GM12878 (cell line): ENCODE measurements around the gene NAP1L4. TPM values are rescaled to one million over a fixed set of nuclear protein-coding genes. Genes with fewer than 3 reads are reported as not detected.
"Not testable (repeated sequence)": the region's sequence is repeated elsewhere in the genome, so short reads cannot be mapped to it uniquely, and the experiment has no call there.

ENCODE experiments used
- ATAC-seq: fragments of 200-7000 bp; cut with Tn5 transposase; 3 replicates; pipeline ENCODE4 v1.9.1; 2020; ENCODE audit warnings: mild to moderate bottlenecking, moderate library complexity
- BruUV-seq: library from RNA; stranded (reverse); fragments of 400-500 nt; replicated peaks from 2 replicates; lab custom pipeline; 2021; lab: Mats Ljungman, UMichigan
- CTCF ChIA-PET: fragments of 300-600 bp; sonication (Branson Sonifier 250); formaldehyde crosslinking; extraction: SDS; loops from one replicate; lab custom pipeline; 2021; ENCODE audit warnings: inconsistent platforms; lab: Yijun Ruan, JAX
- POLR2A ChIA-PET: fragments of 350-600 bp; formaldehyde crosslinking; extraction: SDS; loops from one replicate; lab custom pipeline; 2021; ENCODE audit warnings: inconsistent platforms; lab: Charles Lee
- RAD21 ChIA-PET: fragments of 300-600 bp; sonication (Branson Sonifier 250); formaldehyde crosslinking; loops from one replicate; lab custom pipeline; 2023; ENCODE audit warnings: antibody characterized with exemption; ENCODE audit not compliant: unreplicated experiment; lab: Charles Lee
- SMC1A ChIA-PET: fragments of 300-600 bp; sonication (Branson Sonifier 250); formaldehyde crosslinking; loops from one replicate; lab custom pipeline; 2023; ENCODE audit not compliant: unreplicated experiment, uncharacterized antibody; lab: Charles Lee
- DNase-seq: peaks from one replicate; pipeline ENCODE4 v3.0.0-alpha.2; 2011; ENCODE audit warnings: low read depth, low spot score
- FAIRE-seq: peaks from 3 replicates; lab custom pipeline; 2011; peaks lifted over from hg19 to GRCh38; lab: Jason Lieb, UNC
- H2AFZ ChIP-seq: 2 replicates; pipeline ENCODE4 v1.6.0; 2011; ENCODE audit warnings: low read depth, low read length, control low read depth; ENCODE audit not compliant: control insufficient read depth
- H3K27ac ChIP-seq: 2 replicates; pipeline ENCODE4 v1.5.1; 2011; ENCODE audit warnings: control low read depth; ENCODE audit not compliant: control insufficient read depth, insufficient read depth
- H3K27me3 ChIP-seq, 2 experiments: replicated peaks in 1 of 2; 2 replicates each; pipeline versions ENCODE4 v1.6.0 to v1.6.1; 2011; ENCODE audit warnings: low read length in 1 of 2; ENCODE audit not compliant: control insufficient read depth in 2 of 2, insufficient read depth in 2 of 2
- H3K36me3 ChIP-seq, 2 experiments: 2 replicates each; pipeline ENCODE4 v1.5.1; 2011; ENCODE audit warnings: low read length in 1 of 2; ENCODE audit not compliant: control insufficient read depth in 2 of 2, insufficient read depth in 2 of 2
- H3K4me1 ChIP-seq: 2 replicates; pipeline ENCODE4 v1.6.1; 2011; ENCODE audit warnings: mild to moderate bottlenecking, low read length, moderate library complexity, mixed read lengths; ENCODE audit not compliant: control insufficient read depth, insufficient read depth
- H3K4me2 ChIP-seq: 2 replicates; pipeline ENCODE4 v1.6.0; 2011; ENCODE audit warnings: control low read depth; ENCODE audit not compliant: control insufficient read depth, insufficient read depth
- H3K4me3 ChIP-seq: fragments of 200-600 bp; sonication (generic); 2 replicates; pipeline ENCODE4 v1.5.1; 2016
- H3K79me2 ChIP-seq: 2 replicates; pipeline ENCODE4 v1.6.0; 2011; ENCODE audit warnings: low read length; ENCODE audit not compliant: control insufficient read depth, insufficient read depth
- H3K9ac ChIP-seq: 2 replicates; pipeline ENCODE4 v1.8.0; 2011; ENCODE audit warnings: low read length, control low read depth, mixed read lengths; ENCODE audit not compliant: control insufficient read depth, insufficient read depth
- H3K9me3 ChIP-seq: replicated peaks from 3 replicates; pipeline ENCODE4 v1.5.1; 2011; ENCODE audit warnings: mild to moderate bottlenecking, low read length; ENCODE audit not compliant: control insufficient read depth, insufficient read depth
- H4K20me1 ChIP-seq: 2 replicates; pipeline ENCODE4 v1.6.0; 2011; ENCODE audit not compliant: control insufficient read depth, insufficient read depth
- BACH1 ChIP-seq: fragments of 450-650 bp; IDR thresholded peaks from 2 replicates; pipeline ENCODE4 v1.6.1; 2017; ENCODE audit warnings: mild to moderate bottlenecking, borderline replicate concordance
- RELB ChIP-seq: fragments of 450-650 bp; IDR thresholded peaks from 2 replicates; pipeline ENCODE4 v1.6.1; 2017; ENCODE audit warnings: low read depth, mild to moderate bottlenecking, moderate library complexity
- WGBS: methylation state at CpG from one replicate; pipeline ENCODE4 v1.1.6; 2016; ENCODE audit warnings: low lambda C conversion rate; ENCODE audit not compliant: insufficient replicate concordance, insufficient coverage; ENCODE audit errors: missing lambda C conversion rate; 5-methylcytosine and 5-hydroxymethylcytosine counted together
- in situ Hi-C: fragments of 300-500 bp; cut with MboI; formaldehyde crosslinking; loops from 9 replicates; pipeline ENCODE4 v1.14.3; 2018; ENCODE audit warnings: mixed read lengths
- intact Hi-C: fragments of 100-400 bp; cut with micrococcal nuclease; formaldehyde crosslinking; loops from one replicate; pipeline ENCODE4 v1.14.2; 2022; ENCODE audit not compliant: unreplicated experiment
- polyA plus RNA-seq, 11 experiments: library from polyadenylated mRNA; depleted of rRNA in 4 of 11; unstranded in 6 of 11; stranded (reverse) in 5 of 11; fragments of >200 nt; fragmentation: Nextera tagmentation in 4 of 11; fragmentation: Illumina TruSeq in 1 of 11; extraction: Ambion mirVana in 4 of 11; extraction: Trizol in 1 of 11; gene quantifications; 1 replicate in 1 of 11; 2 replicates in 10 of 11; pipeline versions ENCODE4 v1.2.1 to v1.2.3, GENCODE V29; 2011 to 2016; ENCODE audit warnings: inconsistent platforms in 2 of 11, missing spikeins in 2 of 11, low read depth in 1 of 11
- total RNA-seq, 4 experiments: library from RNA; depleted of rRNA in 3 of 4; stranded (reverse); fragments of >200 nt in 3 of 4; fragmentation: Illumina TruSeq in 1 of 4; extraction: Trizol in 1 of 4; gene quantifications; 2 replicates each; pipeline versions ENCODE4 v1.2.1 to v1.2.3, GENCODE V29; 2013 to 2021

NAP1L4 gene
- total and polyA plus RNA-seq, 10 of the 15 experiments (the other 5 are each of a cell fraction or from before 2014, with no cell fraction given), result 24.8 to 198 (median 114) TPM

- H3K4me3 ChIP-seq, H4K20me1 ChIP-seq, FAIRE-seq, CTCF ChIA-PET, H3K79me2 ChIP-seq, H3K27me3 ChIP-seq, SMC1A ChIA-PET, POLR2A ChIA-PET, H2AFZ ChIP-seq, H3K9ac ChIP-seq, DNase-seq, H3K9me3 ChIP-seq, H3K36me3 ChIP-seq, BruUV-seq, H3K27ac ChIP-seq, H3K4me2 ChIP-seq, RAD21 ChIA-PET, ATAC-seq, in situ Hi-C loops, H3K4me1 ChIP-seq: not testable (repeated sequence)
- TF ChIP-seq RELB (peak; percentile 89), BACH1 (peak; percentile 91)
- 94% methylated on average over 19 of the region's 20 CpGs for WGBS
- intact Hi-C loops, result loop anchor here (10.0 kb wide), 1 partner anchor 156 kb away; no protein-coding TSS in a partner anchor
Observed at GRCh38 chr11:2938458-2939418, 53.4 kb downstream of the NAP1L4 start.
